ENCODE data around the gene MME.

Gene MME

DNA sequence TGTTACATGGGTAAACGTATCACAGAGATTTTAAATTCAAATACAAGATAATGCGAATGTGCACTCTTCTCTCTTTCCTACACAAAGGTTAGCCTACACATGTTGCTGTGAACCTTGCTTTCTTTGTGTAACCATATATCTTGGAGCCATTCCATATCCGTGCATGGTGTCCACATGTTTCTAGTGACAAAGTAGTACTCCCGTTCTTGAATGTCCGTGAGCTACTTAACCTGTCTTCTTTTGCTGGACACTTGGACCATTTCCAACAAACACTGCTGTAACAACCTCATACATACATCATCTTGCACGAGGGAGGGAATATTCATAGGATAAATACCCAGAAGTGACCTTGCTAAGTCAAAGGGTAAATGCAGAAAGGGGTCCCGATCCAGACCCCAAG is 138.3 kb downstream of the MME start:
- TF ChIP-seq, protein P1, sequence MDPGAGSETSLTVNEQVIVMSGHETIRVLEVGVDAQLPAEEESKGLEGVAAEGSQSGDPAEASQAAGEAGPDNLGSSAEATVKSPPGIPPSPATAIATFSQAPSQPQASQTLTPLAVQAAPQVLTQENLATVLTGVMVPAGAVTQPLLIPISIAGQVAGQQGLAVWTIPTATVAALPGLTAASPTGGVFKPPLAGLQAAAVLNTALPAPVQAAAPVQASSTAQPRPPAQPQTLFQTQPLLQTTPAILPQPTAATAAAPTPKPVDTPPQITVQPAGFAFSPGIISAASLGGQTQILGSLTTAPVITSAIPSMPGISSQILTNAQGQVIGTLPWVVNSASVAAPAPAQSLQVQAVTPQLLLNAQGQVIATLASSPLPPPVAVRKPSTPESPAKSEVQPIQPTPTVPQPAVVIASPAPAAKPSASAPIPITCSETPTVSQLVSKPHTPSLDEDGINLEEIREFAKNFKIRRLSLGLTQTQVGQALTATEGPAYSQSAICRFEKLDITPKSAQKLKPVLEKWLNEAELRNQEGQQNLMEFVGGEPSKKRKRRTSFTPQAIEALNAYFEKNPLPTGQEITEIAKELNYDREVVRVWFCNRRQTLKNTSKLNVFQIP (CRISPR knock-in tag; IDR thresholded peaks at IDR 0.05; ENCODE audit: borderline replicate concordance, low read depth): no peak
- TF ChIP-seq, protein P2, sequence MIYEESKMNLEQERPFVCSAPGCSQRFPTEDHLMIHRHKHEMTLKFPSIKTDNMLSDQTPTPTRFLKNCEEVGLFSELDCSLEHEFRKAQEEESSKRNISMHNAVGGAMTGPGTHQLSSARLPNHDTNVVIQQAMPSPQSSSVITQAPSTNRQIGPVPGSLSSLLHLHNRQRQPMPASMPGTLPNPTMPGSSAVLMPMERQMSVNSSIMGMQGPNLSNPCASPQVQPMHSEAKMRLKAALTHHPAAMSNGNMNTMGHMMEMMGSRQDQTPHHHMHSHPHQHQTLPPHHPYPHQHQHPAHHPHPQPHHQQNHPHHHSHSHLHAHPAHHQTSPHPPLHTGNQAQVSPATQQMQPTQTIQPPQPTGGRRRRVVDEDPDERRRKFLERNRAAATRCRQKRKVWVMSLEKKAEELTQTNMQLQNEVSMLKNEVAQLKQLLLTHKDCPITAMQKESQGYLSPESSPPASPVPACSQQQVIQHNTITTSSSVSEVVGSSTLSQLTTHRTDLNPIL (CRISPR knock-in tag; IDR thresholded peaks at IDR 0.05; ENCODE audit: low read depth): no peak
- TF ChIP-seq RARB (CRISPR knock-in tag; IDR thresholded peaks at IDR 0.05) (no peak), ZNF565 (CRISPR knock-in tag; conservative IDR thresholded peaks at IDR 0.05; ENCODE audit: low read depth) (no peak), SNAI2 (CRISPR knock-in tag; IDR thresholded peaks at IDR 0.05) (no peak), TOX (CRISPR knock-in tag; IDR thresholded peaks at IDR 0.05; ENCODE audit: borderline replicate concordance) (no peak), ZFP3 (CRISPR knock-in tag; IDR thresholded peaks at IDR 0.05) (no peak)
- TF ChIP-seq, protein P3, sequence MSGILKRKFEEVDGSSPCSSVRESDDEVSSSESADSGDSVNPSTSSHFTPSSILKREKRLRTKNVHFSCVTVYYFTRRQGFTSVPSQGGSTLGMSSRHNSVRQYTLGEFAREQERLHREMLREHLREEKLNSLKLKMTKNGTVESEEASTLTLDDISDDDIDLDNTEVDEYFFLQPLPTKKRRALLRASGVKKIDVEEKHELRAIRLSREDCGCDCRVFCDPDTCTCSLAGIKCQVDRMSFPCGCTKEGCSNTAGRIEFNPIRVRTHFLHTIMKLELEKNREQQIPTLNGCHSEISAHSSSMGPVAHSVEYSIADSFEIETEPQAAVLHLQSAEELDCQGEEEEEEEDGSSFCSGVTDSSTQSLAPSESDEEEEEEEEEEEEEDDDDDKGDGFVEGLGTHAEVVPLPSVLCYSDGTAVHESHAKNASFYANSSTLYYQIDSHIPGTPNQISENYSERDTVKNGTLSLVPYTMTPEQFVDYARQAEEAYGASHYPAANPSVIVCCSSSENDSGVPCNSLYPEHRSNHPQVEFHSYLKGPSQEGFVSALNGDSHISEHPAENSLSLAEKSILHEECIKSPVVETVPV (CRISPR knock-in tag; IDR thresholded peaks at IDR 0.05): no peak
- TF ChIP-seq, protein P4, sequence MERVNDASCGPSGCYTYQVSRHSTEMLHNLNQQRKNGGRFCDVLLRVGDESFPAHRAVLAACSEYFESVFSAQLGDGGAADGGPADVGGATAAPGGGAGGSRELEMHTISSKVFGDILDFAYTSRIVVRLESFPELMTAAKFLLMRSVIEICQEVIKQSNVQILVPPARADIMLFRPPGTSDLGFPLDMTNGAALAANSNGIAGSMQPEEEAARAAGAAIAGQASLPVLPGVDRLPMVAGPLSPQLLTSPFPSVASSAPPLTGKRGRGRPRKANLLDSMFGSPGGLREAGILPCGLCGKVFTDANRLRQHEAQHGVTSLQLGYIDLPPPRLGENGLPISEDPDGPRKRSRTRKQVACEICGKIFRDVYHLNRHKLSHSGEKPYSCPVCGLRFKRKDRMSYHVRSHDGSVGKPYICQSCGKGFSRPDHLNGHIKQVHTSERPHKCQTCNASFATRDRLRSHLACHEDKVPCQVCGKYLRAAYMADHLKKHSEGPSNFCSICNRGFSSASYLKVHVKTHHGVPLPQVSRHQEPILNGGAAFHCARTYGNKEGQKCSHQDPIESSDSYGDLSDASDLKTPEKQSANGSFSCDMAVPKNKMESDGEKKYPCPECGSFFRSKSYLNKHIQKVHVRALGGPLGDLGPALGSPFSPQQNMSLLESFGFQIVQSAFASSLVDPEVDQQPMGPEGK (CRISPR knock-in tag; IDR thresholded peaks at IDR 0.05; ENCODE audit: borderline replicate concordance): no peak
- ATAC-seq: no peak

DNA sequence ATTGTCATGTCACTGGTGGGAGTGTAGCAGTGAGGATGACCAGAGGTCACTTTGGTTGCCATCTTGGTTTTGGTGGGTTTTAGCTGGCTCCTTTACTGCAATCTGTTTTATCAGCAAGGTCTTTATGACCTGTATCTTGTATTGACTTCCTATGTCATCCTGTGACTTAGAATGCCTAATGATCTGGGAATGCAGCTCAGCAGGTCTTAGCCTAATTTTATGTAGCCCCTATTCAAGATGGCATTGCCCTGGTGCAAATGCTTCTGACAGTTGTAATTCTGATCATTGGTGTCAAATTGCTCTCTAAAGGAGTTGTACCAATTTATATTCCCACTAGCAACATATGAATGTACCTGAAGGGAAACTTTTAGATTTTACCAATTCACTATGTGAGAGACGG is 139.0 kb downstream of the MME start:
- TF ChIP-seq ZNF8 (CRISPR knock-in tag; IDR thresholded peaks at IDR 0.05) (no peak), RARB (CRISPR knock-in tag; IDR thresholded peaks at IDR 0.05) (no peak), ZFP30 (CRISPR knock-in tag; IDR thresholded peaks at IDR 0.05) (no peak), CSDC2 (CRISPR knock-in tag; IDR thresholded peaks at IDR 0.05) (no peak), ESRRG (CRISPR knock-in tag; IDR thresholded peaks at IDR 0.05) (no peak), TOX (CRISPR knock-in tag; IDR thresholded peaks at IDR 0.05; ENCODE audit: borderline replicate concordance) (no peak), ZNF70 (CRISPR knock-in tag; IDR thresholded peaks at IDR 0.05) (no peak), ZC3H10 (CRISPR knock-in tag; IDR thresholded peaks at IDR 0.05) (no peak), ZNF565 (CRISPR knock-in tag; conservative IDR thresholded peaks at IDR 0.05; ENCODE audit: low read depth) (no peak), ZFP3 (CRISPR knock-in tag; IDR thresholded peaks at IDR 0.05) (no peak)
- TF ChIP-seq, protein P2 (CRISPR knock-in tag; IDR thresholded peaks at IDR 0.05; ENCODE audit: low read depth): no peak
- ATAC-seq: no peak

DNA sequence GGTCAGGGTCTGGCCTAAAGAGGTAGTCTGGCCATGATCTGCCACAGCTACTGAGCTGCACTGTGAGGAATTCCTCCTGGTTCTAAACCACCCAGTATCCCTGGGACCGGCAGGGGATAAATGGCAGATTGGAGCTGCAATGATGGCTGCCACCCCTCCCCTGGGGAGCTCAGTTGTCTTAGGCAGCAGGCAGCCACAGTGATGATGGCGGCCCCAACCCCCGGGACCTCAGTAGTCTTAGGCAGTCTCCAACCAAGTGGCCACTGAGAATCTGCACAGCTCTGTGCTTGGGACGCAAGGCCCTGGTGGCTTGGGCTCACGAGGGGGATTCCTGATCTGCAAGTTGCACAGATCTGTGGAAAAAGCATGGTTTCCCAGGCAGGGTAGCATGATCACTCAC is 145.3 kb downstream of the MME start:
- no peak for ATAC-seq
- TF ChIP-seq BACH2 (CRISPR knock-in tag; IDR thresholded peaks at IDR 0.05; ENCODE audit: borderline replicate concordance): no peak
- no peak for TF ChIP-seq ZNF565 (CRISPR knock-in tag; conservative IDR thresholded peaks at IDR 0.05; ENCODE audit: low read depth)
- TF ChIP-seq, protein P3 (CRISPR knock-in tag; IDR thresholded peaks at IDR 0.05): no peak
- TF ChIP-seq ZNF70 (CRISPR knock-in tag; IDR thresholded peaks at IDR 0.05): no peak
- TF ChIP-seq, protein P4 (CRISPR knock-in tag; IDR thresholded peaks at IDR 0.05; ENCODE audit: borderline replicate concordance): no peak
- TF ChIP-seq, protein P5, sequence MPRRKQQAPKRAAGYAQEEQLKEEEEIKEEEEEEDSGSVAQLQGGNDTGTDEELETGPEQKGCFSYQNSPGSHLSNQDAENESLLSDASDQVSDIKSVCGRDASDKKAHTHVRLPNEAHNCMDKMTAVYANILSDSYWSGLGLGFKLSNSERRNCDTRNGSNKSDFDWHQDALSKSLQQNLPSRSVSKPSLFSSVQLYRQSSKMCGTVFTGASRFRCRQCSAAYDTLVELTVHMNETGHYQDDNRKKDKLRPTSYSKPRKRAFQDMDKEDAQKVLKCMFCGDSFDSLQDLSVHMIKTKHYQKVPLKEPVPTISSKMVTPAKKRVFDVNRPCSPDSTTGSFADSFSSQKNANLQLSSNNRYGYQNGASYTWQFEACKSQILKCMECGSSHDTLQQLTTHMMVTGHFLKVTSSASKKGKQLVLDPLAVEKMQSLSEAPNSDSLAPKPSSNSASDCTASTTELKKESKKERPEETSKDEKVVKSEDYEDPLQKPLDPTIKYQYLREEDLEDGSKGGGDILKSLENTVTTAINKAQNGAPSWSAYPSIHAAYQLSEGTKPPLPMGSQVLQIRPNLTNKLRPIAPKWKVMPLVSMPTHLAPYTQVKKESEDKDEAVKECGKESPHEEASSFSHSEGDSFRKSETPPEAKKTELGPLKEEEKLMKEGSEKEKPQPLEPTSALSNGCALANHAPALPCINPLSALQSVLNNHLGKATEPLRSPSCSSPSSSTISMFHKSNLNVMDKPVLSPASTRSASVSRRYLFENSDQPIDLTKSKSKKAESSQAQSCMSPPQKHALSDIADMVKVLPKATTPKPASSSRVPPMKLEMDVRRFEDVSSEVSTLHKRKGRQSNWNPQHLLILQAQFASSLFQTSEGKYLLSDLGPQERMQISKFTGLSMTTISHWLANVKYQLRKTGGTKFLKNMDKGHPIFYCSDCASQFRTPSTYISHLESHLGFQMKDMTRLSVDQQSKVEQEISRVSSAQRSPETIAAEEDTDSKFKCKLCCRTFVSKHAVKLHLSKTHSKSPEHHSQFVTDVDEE (CRISPR knock-in tag; IDR thresholded peaks at IDR 0.05): no peak
- TF ChIP-seq CSDC2 (CRISPR knock-in tag; IDR thresholded peaks at IDR 0.05): no peak
- TF ChIP-seq ZFP30 (CRISPR knock-in tag; IDR thresholded peaks at IDR 0.05): no peak
- no peak for TF ChIP-seq ESRRG (CRISPR knock-in tag; IDR thresholded peaks at IDR 0.05)
- no peak for TF ChIP-seq ARNTL (CRISPR knock-in tag; IDR thresholded peaks at IDR 0.05; ENCODE audit: borderline replicate concordance, low read depth)
- no peak for TF ChIP-seq ZNF8 (CRISPR knock-in tag; IDR thresholded peaks at IDR 0.05)
- TF ChIP-seq SNAI2 (CRISPR knock-in tag; IDR thresholded peaks at IDR 0.05): no peak
- TF ChIP-seq RARB (CRISPR knock-in tag; IDR thresholded peaks at IDR 0.05): no peak
- no peak for TF ChIP-seq PPARA (CRISPR knock-in tag; IDR thresholded peaks at IDR 0.05; ENCODE audit: borderline replicate concordance)
- TF ChIP-seq ZC3H10 (CRISPR knock-in tag; IDR thresholded peaks at IDR 0.05): no peak
- TF ChIP-seq, protein P1 (CRISPR knock-in tag; IDR thresholded peaks at IDR 0.05; ENCODE audit: borderline replicate concordance, low read depth): no peak
- TF ChIP-seq TCF4 (CRISPR knock-in tag; IDR thresholded peaks at IDR 0.05; ENCODE audit: borderline replicate concordance): no peak

Data from SK-N-SH treated with all-trans-retinoic acid at 6 μM for 48 hours (cell line).